ENCODE measurements around the gene ECHDC1.

- no peak for TF ChIP-seq CTCF (conservative IDR thresholded peaks at IDR 0.05; ENCODE audit: low read depth, low read length)
- no peak for TF ChIP-seq EZH2 (IDR thresholded peaks at IDR 0.05; ENCODE audit: borderline replicate concordance, low read depth, low read length, poor library complexity, severe bottlenecking)
These were observed 76.3 kb downstream of the ECHDC1 start for GRCh38 chr6:127266892-127267645.
